Activated T-helper 17 cell treated with anti-CD3 and anti-CD28 coated beads, Interleukin-2, amount 50 U/mL, for 72 hours (primary cell): ENCODE results near the gene TGM4. TPM values are rescaled to one million over a fixed set of nuclear protein-coding genes. Genes with fewer than 3 reads are reported as not detected.
A peak's percentile ranks its signal among the peaks of the same experiment; 100 is the strongest.

Experiments used
- ATAC-seq: fragments of 150-1000 bp; cut with Tn5 transposase; replicated peaks from 2 replicates; pipeline ENCODE4 v1.10.0; 2021; ENCODE audit warnings: mild to moderate bottlenecking, moderate library complexity
- H3K27ac Mint-ChIP-seq: one replicate; pipeline ENCODE4 v1.8.0; 2022; ENCODE audit warnings: mixed read lengths
- H3K27me3 Mint-ChIP-seq: one replicate; pipeline ENCODE4 v1.8.0; 2022; ENCODE audit warnings: mixed read lengths
- H3K36me3 Mint-ChIP-seq: one replicate; pipeline ENCODE4 v1.8.0; 2022; ENCODE audit warnings: low read depth, mild to moderate bottlenecking, mixed read lengths
- H3K4me1 Mint-ChIP-seq: one replicate; pipeline ENCODE4 v1.8.0; 2022; ENCODE audit warnings: mixed read lengths
- H3K4me3 Mint-ChIP-seq: one replicate; pipeline ENCODE4 v1.8.0; 2022; ENCODE audit warnings: mild to moderate bottlenecking, mixed read lengths
- H3K9me3 Mint-ChIP-seq: one replicate; pipeline ENCODE4 v1.8.0; 2022; ENCODE audit warnings: mixed read lengths
- total RNA-seq, 2 donors: library from RNA; stranded (reverse); gene quantifications; one replicate each; pipeline ENCODE4 v1.2.3, GENCODE V29; 2022

TGM4 gene
- total RNA-seq, 2 donors from 2014 or later: not detected

DNA sequence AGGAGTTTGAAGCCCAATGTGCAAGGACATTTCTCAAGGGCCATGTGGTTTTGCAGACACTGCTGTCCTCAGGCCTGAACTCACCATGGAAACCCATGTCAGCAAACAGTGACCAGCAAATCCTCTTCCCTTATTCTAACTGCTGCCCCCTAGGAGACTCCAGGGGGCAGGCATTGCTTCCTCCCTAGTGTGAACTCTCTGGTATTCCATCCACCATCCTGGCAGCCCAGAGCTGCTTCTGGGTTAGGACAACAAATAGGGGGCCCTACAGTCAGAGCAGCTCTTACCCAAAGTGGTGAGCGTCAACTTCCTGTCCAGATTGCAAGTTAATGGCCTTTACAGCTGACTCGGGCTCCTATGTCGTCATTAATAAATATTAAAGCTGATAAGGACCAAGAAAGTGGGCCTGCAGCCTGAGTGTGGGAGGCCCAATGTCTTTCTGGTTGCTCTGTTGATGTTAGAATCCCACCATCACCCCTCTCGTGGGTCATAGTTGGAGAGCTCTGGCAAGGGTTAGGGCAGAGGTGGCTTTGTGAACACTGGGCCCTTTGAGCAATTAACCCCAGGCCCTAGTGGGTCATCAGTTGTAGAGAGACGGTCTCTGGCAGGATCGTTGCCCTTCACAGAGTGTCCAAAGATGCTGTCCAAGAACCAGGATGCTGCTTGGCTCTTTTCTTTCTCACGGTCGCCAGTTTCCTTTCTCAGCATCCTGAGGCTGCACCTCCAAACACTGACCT lies 41.5 kb downstream of the TGM4 start:
- no peaks in the 10 kb centered on the region for H3K9me3 Mint-ChIP-seq
- no peak overlapping the region for H3K27ac Mint-ChIP-seq
- no peak overlapping the region for H3K4me3 Mint-ChIP-seq
- H3K27me3 Mint-ChIP-seq: peaks cover 9% of the 10 kb centered on the region
- no peaks in the 10 kb centered on the region for H3K4me1 Mint-ChIP-seq
- no peak for ATAC-seq
- no peaks in the 10 kb centered on the region for H3K36me3 Mint-ChIP-seq

DNA sequence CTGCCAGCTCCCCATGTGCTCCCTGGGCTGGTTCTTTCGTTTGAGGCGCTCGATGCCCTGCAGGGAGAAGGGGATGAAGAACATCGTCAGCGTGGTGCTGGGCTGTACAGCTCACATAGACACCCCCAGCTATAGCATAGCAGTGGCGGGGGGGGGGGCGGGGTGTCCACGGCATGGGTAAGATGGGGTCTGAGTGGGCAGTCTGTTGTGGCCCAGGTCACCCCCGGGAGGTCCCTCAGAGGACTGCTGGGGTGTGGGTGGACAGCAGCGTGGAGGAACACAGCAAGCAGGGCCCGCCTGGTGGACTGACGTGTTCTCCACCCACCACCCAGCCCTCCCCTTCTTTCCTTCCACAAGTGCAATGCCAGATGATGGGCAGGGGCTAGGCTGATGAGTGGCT lies 43.7 kb downstream of the TGM4 start:
- peaks cover 17% of the 10 kb centered on the region for H3K36me3 Mint-ChIP-seq
- H3K27ac Mint-ChIP-seq: no peak overlapping the region
- no peaks in the 10 kb centered on the region for H3K4me1 Mint-ChIP-seq
- H3K4me3 Mint-ChIP-seq: no peak overlapping the region
- H3K27me3 Mint-ChIP-seq: no peaks in the 10 kb centered on the region
- no peaks in the 10 kb centered on the region for H3K9me3 Mint-ChIP-seq
- no peak for ATAC-seq

DNA sequence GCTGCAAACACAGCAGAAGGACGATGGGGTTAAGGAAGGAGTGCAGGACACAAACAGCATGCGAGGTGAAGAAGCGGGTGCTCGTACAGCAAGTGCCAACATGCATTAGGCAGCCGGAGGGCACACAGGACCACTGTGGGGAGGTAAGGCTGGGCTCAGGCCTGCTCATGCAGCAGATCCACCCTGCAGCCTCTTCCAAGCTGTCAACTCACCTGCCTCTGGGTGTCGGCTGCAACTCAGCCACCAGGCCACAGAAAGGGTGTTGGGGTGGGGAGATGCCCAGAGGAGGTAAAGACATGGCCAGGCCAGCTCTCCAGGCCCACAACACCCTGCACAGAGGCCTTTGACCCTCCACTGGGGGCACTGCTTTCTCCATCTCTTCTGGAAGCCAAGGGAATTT lies 44.2 kb downstream of the TGM4 start:
- no peaks in the 10 kb centered on the region for H3K4me1 Mint-ChIP-seq
- H3K27me3 Mint-ChIP-seq: no peaks in the 10 kb centered on the region
- no peak overlapping the region for H3K4me3 Mint-ChIP-seq
- peaks cover 17% of the 10 kb centered on the region for H3K36me3 Mint-ChIP-seq
- no peak overlapping the region for H3K27ac Mint-ChIP-seq
- H3K9me3 Mint-ChIP-seq: no peaks in the 10 kb centered on the region
- ATAC-seq: no peak

DNA sequence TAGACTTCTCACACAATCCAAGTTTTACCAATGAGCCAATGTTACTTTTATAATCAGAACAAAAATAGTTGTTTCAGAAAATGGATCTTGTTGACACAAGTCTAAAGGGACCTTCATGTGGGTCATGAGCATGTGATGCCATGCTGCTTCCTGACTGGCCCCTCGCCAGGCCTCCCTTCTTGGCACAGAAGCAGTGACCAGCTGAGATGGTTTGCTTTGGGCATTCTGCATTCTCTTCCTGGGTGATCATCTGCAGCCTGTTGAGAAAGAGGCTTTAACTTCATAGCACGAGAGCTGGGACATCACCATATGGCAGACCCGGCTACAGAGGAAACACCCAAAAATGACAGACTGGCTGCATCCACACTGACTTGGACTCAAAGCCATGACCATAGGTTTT lies 45.7 kb downstream of the TGM4 start:
- H3K4me1 Mint-ChIP-seq: no peaks in the 10 kb centered on the region
- no peak overlapping the region for H3K27ac Mint-ChIP-seq
- H3K4me3 Mint-ChIP-seq: no peak overlapping the region
- H3K36me3 Mint-ChIP-seq: peaks cover 30% of the 10 kb centered on the region
- no peaks in the 10 kb centered on the region for H3K27me3 Mint-ChIP-seq
- H3K9me3 Mint-ChIP-seq: no peaks in the 10 kb centered on the region
- ATAC-seq: no peak

DNA sequence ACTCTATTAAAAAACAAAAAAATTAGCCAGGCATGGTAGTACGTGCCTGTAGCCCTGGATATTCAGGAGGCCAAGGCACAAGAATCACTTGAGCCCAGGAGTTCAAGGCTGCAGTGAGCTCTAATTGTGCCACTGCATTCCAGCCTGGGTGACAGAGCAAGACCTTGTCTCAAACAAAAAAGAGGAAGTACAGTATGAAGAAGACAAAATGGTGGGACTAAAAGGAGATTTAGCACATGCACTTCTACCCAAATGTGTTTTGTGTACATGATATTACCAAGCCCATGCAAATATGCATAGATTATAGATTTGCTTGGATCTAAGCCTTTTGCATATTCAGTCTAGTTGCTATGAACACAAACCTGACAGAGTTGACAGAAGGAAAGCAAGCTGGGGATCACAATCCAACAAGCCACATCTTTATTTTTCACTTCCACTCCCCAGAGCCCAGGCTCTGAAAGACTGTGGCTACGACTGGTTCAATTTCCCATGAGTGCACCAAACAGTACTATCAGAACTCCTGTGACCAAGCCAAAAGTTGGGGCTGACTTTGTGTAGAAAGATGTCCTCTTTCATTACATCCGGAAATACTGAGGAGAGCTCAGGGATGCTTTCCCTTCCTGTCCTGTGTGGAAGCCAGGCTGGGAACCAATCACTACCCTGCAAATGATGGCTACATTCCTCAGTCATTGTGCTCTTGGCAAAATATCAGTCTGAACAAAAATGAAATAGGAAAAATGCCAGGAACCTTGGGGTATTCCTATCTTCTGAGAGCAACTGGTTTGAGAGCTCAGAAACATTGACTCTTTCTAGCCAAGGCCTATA lies 49.4 kb downstream of the TGM4 start:
- no peak for ATAC-seq
- Mint-ChIP-seq H3K36me3 (peaks cover 53% of the 10 kb centered on the region), H3K27me3 (no peaks in the 10 kb centered on the region), H3K27ac (no peak overlapping the region), H3K4me1 (no peaks in the 10 kb centered on the region), H3K4me3 (no peak overlapping the region), H3K9me3 (no peaks in the 10 kb centered on the region)

DNA sequence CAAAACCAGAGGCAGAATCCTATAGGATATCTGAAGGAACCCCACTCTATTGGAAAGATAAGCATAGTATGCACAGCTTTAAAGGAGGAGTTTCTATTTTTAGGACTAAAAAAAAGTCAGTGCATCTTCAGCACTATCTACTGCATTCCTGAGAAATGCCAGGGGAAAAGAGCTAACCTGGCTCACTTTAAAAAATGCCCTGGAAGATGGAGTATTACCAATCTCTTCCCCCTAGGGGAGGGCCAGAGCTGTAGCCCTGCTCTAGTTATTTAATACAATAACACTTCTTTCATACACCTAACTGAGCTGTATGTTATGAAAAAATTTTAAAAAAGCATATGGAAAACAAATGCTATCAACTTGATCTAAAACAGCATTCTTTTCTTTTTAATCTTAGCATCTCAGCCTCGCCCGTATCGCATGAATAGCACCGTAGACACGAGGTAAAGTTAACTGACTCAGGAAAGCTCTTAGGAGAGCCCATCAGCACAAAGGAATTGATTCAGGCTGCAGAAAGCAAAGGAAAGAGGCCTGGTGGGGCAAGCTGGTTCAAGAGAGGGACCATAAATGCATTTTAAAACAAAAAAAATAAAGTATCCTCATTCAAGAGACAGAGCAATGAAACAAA lies 50.2 kb downstream of the TGM4 start:
- no peak for ATAC-seq
- peak overlapping the region; percentile 22 for H3K27ac Mint-ChIP-seq
- peaks cover 53% of the 10 kb centered on the region for H3K36me3 Mint-ChIP-seq
- no peak overlapping the region for H3K4me3 Mint-ChIP-seq
- H3K4me1 Mint-ChIP-seq: no peaks in the 10 kb centered on the region
- no peaks in the 10 kb centered on the region for H3K9me3 Mint-ChIP-seq
- no peaks in the 10 kb centered on the region for H3K27me3 Mint-ChIP-seq

DNA sequence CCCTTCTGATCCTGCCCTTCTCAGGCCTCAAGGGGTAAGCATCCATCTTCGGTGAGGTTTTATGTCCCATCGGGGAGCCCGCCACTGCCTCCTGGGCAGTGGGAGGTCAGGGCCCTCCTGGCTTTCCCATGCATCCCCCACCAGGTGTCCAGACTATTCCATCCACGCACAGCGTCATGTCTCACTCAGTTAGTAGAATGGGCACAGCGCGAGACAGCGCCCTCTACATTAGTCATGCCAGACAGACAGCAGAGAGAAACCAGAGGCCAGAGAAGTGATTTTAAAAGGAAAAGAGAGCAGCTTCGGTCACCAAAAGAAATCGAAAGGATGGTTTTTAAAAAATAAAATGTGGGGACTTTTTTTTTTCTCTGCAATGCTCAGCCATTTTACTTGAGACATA lies 51.8 kb downstream of the TGM4 start:
- H3K9me3 Mint-ChIP-seq: no peaks in the 10 kb centered on the region
- H3K4me1 Mint-ChIP-seq: no peaks in the 10 kb centered on the region
- no peak for ATAC-seq
- no peaks in the 10 kb centered on the region for H3K27me3 Mint-ChIP-seq
- H3K36me3 Mint-ChIP-seq: peaks cover 63% of the 10 kb centered on the region
- H3K27ac Mint-ChIP-seq: no peak overlapping the region
- H3K4me3 Mint-ChIP-seq: no peak overlapping the region

DNA sequence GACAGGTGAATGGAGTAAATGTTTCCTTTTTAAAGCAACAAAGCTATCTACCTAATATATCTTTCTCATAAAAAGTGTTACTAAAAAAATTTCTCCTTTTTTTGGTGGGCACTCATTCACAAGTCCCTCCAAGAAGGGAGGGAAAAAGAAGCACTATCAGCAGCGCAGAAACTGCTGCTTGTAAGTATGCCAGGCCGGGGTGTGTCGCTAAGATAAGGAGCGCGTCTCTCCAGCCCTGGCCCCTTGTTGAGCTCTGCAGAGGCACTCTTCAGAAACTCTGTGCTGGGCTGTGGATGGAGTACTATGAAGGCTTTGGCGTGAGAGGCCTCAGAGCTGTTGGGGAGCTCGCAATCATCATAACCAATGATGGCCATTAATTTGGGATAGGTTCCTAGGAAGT lies 52.5 kb downstream of the TGM4 start:
- H3K4me1 Mint-ChIP-seq: no peaks in the 10 kb centered on the region
- H3K27ac Mint-ChIP-seq: no peak overlapping the region
- H3K4me3 Mint-ChIP-seq: no peak overlapping the region
- no peak for ATAC-seq
- H3K9me3 Mint-ChIP-seq: no peaks in the 10 kb centered on the region
- peaks cover 56% of the 10 kb centered on the region for H3K36me3 Mint-ChIP-seq
- H3K27me3 Mint-ChIP-seq: no peaks in the 10 kb centered on the region

DNA sequence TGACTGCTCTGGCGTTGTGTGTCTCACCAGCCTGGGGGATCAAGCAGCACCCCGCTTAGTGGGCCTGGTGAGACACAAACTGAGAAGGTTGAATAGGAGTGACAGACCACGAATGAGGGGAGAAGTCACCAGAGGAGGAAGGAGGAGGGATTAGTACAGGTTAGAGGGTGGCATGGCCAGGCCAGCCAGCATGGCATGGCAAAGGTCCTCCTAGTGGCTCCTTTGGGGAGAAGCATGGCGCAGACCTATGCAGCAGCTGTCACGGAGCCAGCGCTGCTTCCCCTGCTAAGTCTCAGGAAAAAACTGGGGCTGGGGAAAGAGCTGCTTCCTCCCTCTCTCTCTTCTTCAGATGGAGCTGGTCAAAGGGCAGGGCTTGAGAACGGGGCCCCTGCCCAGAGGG lies 53.0 kb downstream of the TGM4 start:
- ATAC-seq: no peak
- Mint-ChIP-seq H3K27ac (no peak overlapping the region), H3K27me3 (no peaks in the 10 kb centered on the region), H3K9me3 (no peaks in the 10 kb centered on the region), H3K4me3 (no peak overlapping the region), H3K4me1 (no peaks in the 10 kb centered on the region), H3K36me3 (peaks cover 56% of the 10 kb centered on the region)

DNA sequence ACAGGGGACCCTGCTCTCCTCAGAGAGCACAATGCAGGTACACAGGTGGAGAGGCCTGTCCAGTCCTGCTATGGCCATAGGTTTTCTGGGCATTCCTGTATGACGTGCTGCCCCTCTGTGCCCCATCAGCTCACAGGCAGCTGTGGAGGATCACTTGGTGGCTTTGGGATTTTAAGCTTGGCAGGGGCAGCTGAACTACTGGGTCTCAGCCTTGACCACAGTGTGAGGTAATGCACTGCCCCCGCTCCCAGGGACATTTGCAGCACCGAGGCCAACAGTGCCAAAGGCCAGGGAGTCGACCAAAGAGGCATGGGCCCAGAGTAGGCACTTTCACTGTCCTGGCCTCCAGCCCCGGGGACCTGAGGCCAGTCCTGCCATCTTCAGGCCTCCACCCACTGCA lies 55.4 kb downstream of the TGM4 start:
- no peaks in the 10 kb centered on the region for H3K27me3 Mint-ChIP-seq
- no peaks in the 10 kb centered on the region for H3K9me3 Mint-ChIP-seq
- H3K27ac Mint-ChIP-seq: no peak overlapping the region
- no peak overlapping the region for H3K4me3 Mint-ChIP-seq
- H3K36me3 Mint-ChIP-seq: peaks cover 64% of the 10 kb centered on the region
- no peak for ATAC-seq
- no peaks in the 10 kb centered on the region for H3K4me1 Mint-ChIP-seq

DNA sequence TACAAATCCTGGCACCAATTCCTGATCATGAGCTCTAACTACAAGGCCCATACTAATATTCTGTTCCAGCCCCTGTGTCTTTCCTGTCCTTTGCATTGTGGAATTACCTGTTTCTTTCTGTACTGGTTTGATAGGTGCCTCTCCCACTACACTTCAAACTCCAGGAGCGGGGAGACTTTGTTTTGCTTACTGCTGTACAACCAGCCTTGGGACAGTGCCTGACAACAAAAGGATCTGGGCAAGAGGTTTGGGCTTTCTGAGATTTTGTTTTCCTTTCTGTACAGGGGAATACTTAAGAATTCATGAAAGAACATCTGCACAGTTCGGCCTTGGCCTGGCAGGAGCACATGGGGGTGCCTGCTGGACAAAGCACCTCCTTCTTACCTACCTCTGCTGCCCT lies 56.5 kb downstream of the TGM4 start:
- Mint-ChIP-seq H3K27ac (no peak overlapping the region), H3K9me3 (no peaks in the 10 kb centered on the region), H3K27me3 (no peaks in the 10 kb centered on the region), H3K4me3 (no peak overlapping the region), H3K36me3 (peaks cover 58% of the 10 kb centered on the region), H3K4me1 (no peaks in the 10 kb centered on the region)
- ATAC-seq: no peak

DNA sequence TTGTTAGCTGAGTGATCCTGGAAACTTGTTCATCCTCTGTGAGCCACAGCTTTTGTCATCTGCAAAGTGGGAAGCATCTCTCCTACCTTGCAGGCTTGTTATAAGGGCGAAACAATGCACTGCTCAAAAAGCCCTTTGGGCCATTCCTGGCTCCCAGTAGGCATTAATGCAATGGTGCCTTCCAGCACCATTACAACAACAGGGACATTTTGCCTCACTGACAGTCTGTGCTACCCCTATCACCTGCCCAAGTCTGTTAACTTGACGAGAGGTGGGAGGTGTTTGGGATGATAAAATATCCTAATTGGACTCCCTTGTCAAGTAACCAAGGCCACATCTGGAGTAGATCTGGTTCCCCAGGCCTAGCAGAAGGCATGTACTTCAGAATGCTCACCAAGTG lies 57.4 kb downstream of the TGM4 start:
- H3K9me3 Mint-ChIP-seq: no peaks in the 10 kb centered on the region
- no peak overlapping the region for H3K27ac Mint-ChIP-seq
- H3K4me3 Mint-ChIP-seq: no peak overlapping the region
- no peaks in the 10 kb centered on the region for H3K27me3 Mint-ChIP-seq
- H3K4me1 Mint-ChIP-seq: no peaks in the 10 kb centered on the region
- no peak for ATAC-seq
- H3K36me3 Mint-ChIP-seq: peaks cover 57% of the 10 kb centered on the region

DNA sequence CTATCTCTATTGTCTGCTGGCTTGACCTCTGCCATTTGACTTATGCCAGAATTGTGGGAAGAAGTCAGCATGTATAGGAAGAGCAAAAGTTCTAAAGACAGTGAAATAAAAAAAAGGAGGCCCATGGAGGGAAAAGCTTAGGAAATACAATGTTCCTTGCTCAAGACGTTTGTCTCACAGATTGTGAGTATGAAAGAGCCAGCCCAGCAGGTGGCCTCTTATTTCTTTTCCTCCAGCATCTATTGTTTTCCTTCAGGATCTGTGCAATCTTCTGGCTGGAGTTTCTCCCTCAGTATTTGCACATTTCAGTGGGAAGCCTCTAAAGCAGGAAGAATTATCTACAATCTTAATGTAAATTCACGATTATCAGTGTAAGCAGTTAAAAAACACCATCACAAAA lies 57.9 kb downstream of the TGM4 start:
- Mint-ChIP-seq H3K9me3 (no peaks in the 10 kb centered on the region), H3K27ac (no peak overlapping the region), H3K36me3 (peaks cover 53% of the 10 kb centered on the region), H3K4me3 (no peak overlapping the region), H3K27me3 (no peaks in the 10 kb centered on the region), H3K4me1 (no peaks in the 10 kb centered on the region)
- ATAC-seq: no peak

DNA sequence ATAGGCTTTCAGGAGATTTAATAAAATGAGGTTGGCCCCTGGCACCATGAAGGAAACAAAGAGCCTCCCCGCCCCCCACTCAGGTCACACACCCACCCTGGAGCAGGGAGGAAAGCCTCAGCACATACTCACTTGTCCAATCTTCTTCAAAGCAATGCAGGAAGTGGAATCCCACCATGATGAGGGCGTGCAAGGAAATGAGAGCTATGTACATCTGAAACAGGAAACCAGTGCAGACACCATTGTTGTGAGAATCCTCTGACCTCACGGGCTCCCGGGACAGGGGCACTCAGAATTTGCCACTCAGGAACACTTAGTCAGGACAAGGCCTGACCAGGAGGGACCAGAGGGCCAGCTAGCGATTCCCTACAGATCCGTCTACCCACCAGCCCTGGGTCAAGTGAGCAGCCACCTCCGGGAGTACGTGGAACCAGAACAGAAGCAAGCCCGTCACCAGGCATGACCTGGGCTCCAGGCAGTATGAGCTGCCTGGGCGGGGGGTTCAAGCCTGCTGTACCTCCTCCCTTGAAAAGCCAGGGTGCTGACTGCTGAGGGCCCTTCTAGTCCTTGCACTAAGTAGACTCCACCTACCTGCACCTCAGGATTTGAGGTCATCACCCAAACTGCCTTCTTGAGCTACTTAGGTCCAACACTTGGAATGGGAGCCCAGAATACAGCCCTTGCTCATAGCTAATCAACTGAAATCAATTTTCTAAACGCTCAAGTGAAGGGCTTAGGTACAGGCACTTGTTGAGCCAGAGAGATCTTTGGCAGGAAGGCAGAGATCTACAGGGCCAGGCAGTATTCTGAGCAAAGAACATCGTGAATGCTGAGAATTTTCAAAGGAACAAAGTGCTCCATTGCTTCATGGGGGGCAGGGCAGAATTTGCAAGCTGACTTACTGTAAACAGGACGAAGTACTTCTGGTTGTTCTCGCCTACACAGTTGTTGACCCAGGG lies 58.9 kb downstream of the TGM4 start:
- Mint-ChIP-seq H3K4me3 (no peak overlapping the region), H3K9me3 (no peaks in the 10 kb centered on the region), H3K4me1 (no peaks in the 10 kb centered on the region), H3K36me3 (peaks cover 51% of the 10 kb centered on the region), H3K27ac (no peak overlapping the region), H3K27me3 (no peaks in the 10 kb centered on the region)
- no peak for ATAC-seq
